Smooth muscle cell (in vitro differentiated cells): ENCODE measurements around the gene CYTH2. TPM values are rescaled to one million over a fixed set of nuclear protein-coding genes. Genes with fewer than 3 reads are reported as not detected.

Source experiments
- DNase-seq: peaks from one replicate; lab custom pipeline; 2025; ENCODE audit not compliant: unreplicated experiment; lab: John Stamatoyannopoulos, UW
- H2AFZ ChIP-seq: fragments of 200-600 bp; sonication (generic); 2 replicates; pipeline ENCODE4 v1.6.0; 2016; ENCODE audit warnings: antibody characterized with exemption, low read depth, mild to moderate bottlenecking
- H3F3A ChIP-seq: fragments of 200-600 bp; sonication (generic); 2 replicates; pipeline ENCODE4 v1.6.0; 2017; ENCODE audit warnings: antibody characterized with exemption, low read depth
- H3K27ac ChIP-seq: fragments of 200-600 bp; sonication (generic); 2 replicates; pipeline ENCODE4 v1.5.1; 2016; ENCODE audit warnings: low read depth, mild to moderate bottlenecking
- H3K27me3 ChIP-seq: fragments of 200-600 bp; sonication (generic); 2 replicates; pipeline ENCODE4 v1.6.1; 2016; ENCODE audit warnings: low read depth, mild to moderate bottlenecking
- H3K36me3 ChIP-seq: fragments of 200-600 bp; sonication (generic); 2 replicates; pipeline ENCODE4 v1.5.1; 2016; ENCODE audit warnings: low read depth
- H3K4me1 ChIP-seq: fragments of 200-600 bp; sonication (generic); 2 replicates; pipeline ENCODE4 v1.5.1; 2016; ENCODE audit warnings: low read depth
- H3K4me2 ChIP-seq: fragments of 200-600 bp; sonication (generic); 2 replicates; pipeline ENCODE4 v1.6.0; 2016; ENCODE audit warnings: mild to moderate bottlenecking
- H3K4me3 ChIP-seq: fragments of 200-600 bp; sonication (generic); 2 replicates; pipeline ENCODE4 v1.5.1; 2016; ENCODE audit warnings: mild to moderate bottlenecking
- H3K79me2 ChIP-seq: fragments of 200-600 bp; sonication (generic); 2 replicates; pipeline ENCODE4 v1.6.0; 2016; ENCODE audit warnings: low read depth, mild to moderate bottlenecking
- H3K9ac ChIP-seq: fragments of 200-600 bp; sonication (generic); 2 replicates; pipeline ENCODE4 v1.6.0; 2016; ENCODE audit warnings: low read depth
- H3K9me3 ChIP-seq: fragments of 200-600 bp; sonication (generic); replicated peaks from 2 replicates; pipeline ENCODE4 v1.5.1; 2016; ENCODE audit warnings: low read depth
- H4K20me1 ChIP-seq: fragments of 200-600 bp; sonication (generic); 2 replicates; pipeline ENCODE4 v1.6.0; 2016; ENCODE audit warnings: low read depth
- CTCF ChIP-seq: fragments of 200-600 bp; sonication (generic); IDR thresholded peaks from 2 replicates; pipeline ENCODE4 v1.5.1; 2017; ENCODE audit warnings: borderline replicate concordance, mild to moderate bottlenecking, antibody characterized with exemption; ENCODE audit not compliant: insufficient read depth, poor library complexity, severe bottlenecking
- WGBS: methylation state at CpG from one replicate; pipeline ENCODE4 v1.1.7; 2016; ENCODE audit warnings: low lambda C conversion rate; 5-methylcytosine and 5-hydroxymethylcytosine counted together
- polyA plus RNA-seq: library from polyadenylated mRNA; unstranded; fragments of >200 nt; fragmentation: Nextera tagmentation; extraction: Ambion mirVana; gene quantifications from 2 replicates; pipeline ENCODE4 v1.2.1, GENCODE V29; 2016
- total RNA-seq: library from RNA; depleted of rRNA; stranded (reverse); fragments of >200 nt; gene quantifications from 2 replicates; pipeline ENCODE4 v1.2.3, GENCODE V29; 2014

Gene CYTH2
- total and polyA plus RNA-seq, 2 experiments from 2014 or later: 49.7 to 62.1 TPM

- H4K20me1 ChIP-seq: no peaks in the 10 kb centered on the region
- WGBS: 86% methylated on average over 4 of the region's 4 CpGs
- H3K4me3 ChIP-seq: no peak overlapping the region
- no peaks in the 10 kb centered on the region for H3K36me3 ChIP-seq
- H3K27me3 ChIP-seq: no peaks in the 10 kb centered on the region
- H3K27ac ChIP-seq: no peak overlapping the region
- TF ChIP-seq CTCF: no peak
- no peaks in the 10 kb centered on the region for H3K4me1 ChIP-seq
- no peak overlapping the region for H3K4me2 ChIP-seq
- no peak overlapping the region for H2AFZ ChIP-seq
- no peaks in the 10 kb centered on the region for H3K9me3 ChIP-seq
- no peak for DNase-seq
- no peaks in the 10 kb centered on the region for H3K79me2 ChIP-seq
- no peak overlapping the region for H3K9ac ChIP-seq
- no peaks in the 10 kb centered on the region for H3F3A ChIP-seq
These were observed 51.0 kb downstream of the CYTH2 start for GRCh38 chr19:48520134-48520533.

- 96% methylated on average over 2 of the region's 2 CpGs for WGBS
- H3K27me3 ChIP-seq: no peaks in the 10 kb centered on the region
- TF ChIP-seq CTCF: no peak
These were observed 55.1 kb downstream of the CYTH2 start for GRCh38 chr19:48524221-48524620.

GRCh38 chr19:48524732-48525131, 55.6 kb downstream of the CYTH2 start:
- Histone ChIP-seq H4K20me1 (no peaks in the 10 kb centered on the region), H3K9ac (no peak overlapping the region), H2AFZ (no peak overlapping the region), H3K27me3 (no peaks in the 10 kb centered on the region), H3K36me3 (no peaks in the 10 kb centered on the region), H3K4me2 (no peak overlapping the region), H3K27ac (no peak overlapping the region), H3K79me2 (no peaks in the 10 kb centered on the region), H3K4me3 (no peak overlapping the region), H3F3A (no peaks in the 10 kb centered on the region), H3K9me3 (no peaks in the 10 kb centered on the region), H3K4me1 (no peaks in the 10 kb centered on the region)
- TF ChIP-seq CTCF: no peak
- WGBS: 91% methylated on average over 5 of the region's 5 CpGs
- no peak for DNase-seq

More at GRCh38 chr19:48524221-48524620, 55.1 kb downstream of the CYTH2 start:
- Histone ChIP-seq H3K4me1 (no peaks in the 10 kb centered on the region), H3K27ac (no peak overlapping the region), H3K79me2 (no peaks in the 10 kb centered on the region), H3K36me3 (no peaks in the 10 kb centered on the region), H3K9ac (no peak overlapping the region), H4K20me1 (no peaks in the 10 kb centered on the region), H2AFZ (no peak overlapping the region), H3K4me2 (no peak overlapping the region), H3K9me3 (no peaks in the 10 kb centered on the region), H3F3A (no peaks in the 10 kb centered on the region), H3K4me3 (no peak overlapping the region)
- no peak for DNase-seq

- H3K36me3 ChIP-seq: no peaks in the 10 kb centered on the region
- no peak for TF ChIP-seq CTCF
- H3K4me1 ChIP-seq: no peaks in the 10 kb centered on the region
- H3K79me2 ChIP-seq: no peaks in the 10 kb centered on the region
- H3K9me3 ChIP-seq: no peaks in the 10 kb centered on the region
- no peak overlapping the region for H3K4me3 ChIP-seq
- no peak overlapping the region for H3K4me2 ChIP-seq
- DNase-seq: no peak
- H3F3A ChIP-seq: no peaks in the 10 kb centered on the region
- no peaks in the 10 kb centered on the region for H4K20me1 ChIP-seq
- no peak overlapping the region for H3K9ac ChIP-seq
- WGBS: 100% methylated on average over 4 of the region's 4 CpGs
- no peak overlapping the region for H2AFZ ChIP-seq
- H3K27me3 ChIP-seq: no peaks in the 10 kb centered on the region
- H3K27ac ChIP-seq: no peak overlapping the region
These were observed 60.0 kb downstream of the CYTH2 start for GRCh38 chr19:48529156-48529555.
